GM21786 (cell line): ENCODE measurements around the gene LGR4.
"Not testable (repeated sequence)": the region's sequence is repeated elsewhere in the genome, so short reads cannot be mapped to it uniquely, and the experiment has no call there.

Experiments
- ATAC-seq: cut with Tn5 transposase; IDR thresholded peaks from one replicate; pipeline ENCODE4 v1.9.1; 2021; ENCODE audit not compliant: unreplicated experiment

Gene LGR4

DNA sequence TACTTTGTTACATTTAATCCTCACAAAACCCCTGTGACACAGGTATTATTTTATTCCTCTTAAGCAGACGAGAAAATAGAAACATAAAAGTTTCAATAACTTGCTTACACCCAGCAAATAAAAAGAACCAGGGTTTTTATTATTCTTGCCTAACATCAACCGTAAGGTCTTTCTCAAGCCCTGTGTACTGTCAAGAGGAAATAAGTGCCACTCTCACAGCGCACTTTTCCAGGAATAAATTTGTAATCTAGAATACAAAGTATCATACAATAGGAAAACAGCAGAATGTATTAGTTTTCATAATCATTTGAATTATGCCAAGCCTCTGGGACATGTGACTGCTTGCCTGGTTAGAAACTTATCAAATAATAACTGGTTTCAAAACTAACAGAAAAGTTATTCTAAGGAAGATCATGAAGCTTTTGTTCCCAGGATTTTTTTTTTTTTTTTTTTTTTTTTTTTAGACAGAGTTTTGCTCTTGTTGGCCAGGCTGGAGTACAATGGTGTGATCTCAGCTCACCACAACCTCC, 117.0 kb downstream of the LGR4 start:
- ATAC-seq: no peak

DNA sequence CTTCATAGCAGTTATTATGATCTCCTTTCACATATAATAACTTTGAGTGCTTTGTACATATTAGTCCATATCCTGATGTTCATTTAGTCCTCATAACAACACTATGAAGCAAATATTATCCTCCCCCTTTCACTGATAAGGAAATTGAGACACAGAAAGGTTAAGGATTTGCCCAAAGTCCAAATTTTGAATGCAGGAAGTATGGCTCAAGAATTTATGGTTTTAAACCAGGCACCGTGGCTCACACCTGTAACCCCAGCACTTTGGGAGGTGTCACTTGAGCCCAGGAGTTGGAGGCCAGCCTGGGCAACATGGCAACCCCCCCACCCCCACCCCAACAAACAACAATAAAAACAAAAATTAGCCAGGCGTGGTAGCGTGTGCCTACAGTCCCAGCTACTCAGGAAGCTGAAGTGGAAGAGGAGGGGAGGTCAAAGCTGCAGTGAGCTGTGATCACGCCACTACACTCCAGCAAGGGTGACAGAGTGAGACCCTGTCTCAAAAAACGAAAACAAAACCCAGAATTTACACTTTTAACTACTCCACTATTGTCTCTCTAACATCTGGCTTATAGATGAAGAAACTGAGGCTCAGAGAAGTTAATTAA, 118.1 kb downstream of the LGR4 start:
- ATAC-seq: no peak

GRCh38 chr11:27353593-27354358, 118.8 kb downstream of the LGR4 start:
- ATAC-seq: no peak

DNA sequence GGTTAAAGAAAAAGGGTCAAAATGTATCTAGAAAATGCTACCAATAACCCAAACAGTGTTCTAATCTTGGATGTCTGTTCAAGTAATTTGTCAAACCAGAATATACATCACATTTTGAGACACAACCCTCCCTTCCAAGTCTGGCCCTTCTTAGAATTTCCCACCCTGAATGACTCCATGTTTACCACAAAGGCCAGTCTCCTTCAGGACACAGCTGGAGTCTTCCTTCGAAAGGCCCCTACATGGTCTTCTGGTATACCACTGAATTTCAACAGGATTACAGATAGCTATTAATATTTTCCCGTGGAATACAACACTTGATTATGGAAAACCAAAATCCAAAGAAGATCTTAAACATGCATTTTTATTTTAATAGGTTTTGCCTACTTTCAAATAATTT, 119.8 kb downstream of the LGR4 start:
- no peak for ATAC-seq

DNA sequence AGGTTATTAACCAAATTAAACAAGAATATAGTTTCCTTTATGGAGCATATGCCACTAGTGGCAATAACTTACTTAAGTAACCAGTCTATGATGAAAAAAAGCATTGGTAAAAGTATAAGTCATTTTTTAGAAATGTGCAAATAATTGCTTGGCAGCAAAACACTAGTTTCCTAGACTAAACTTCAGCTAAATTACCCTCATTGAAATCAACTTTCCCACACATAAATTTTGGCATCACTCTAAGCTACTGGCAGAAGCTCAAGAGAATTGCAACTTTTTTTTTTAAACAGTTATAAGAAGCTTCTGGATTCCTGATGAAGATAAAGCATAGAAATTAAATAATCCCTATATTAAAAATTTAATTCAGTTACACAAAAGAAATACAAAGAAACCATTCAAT, 122.1 kb downstream of the LGR4 start:
- no peak for ATAC-seq

GRCh38 chr11:27349919-27350318, 122.7 kb downstream of the LGR4 start:
- ATAC-seq: no peak

GRCh38 chr11:27348340-27348873, 124.2 kb downstream of the LGR4 start:
- no peak for ATAC-seq

- ATAC-seq: no peak
Measured at GRCh38 chr11:27347359-27348339, 124.9 kb downstream of the LGR4 start.

- no peak for ATAC-seq
Measured at GRCh38 chr11:27339941-27340340, 132.6 kb downstream of the LGR4 start.

DNA sequence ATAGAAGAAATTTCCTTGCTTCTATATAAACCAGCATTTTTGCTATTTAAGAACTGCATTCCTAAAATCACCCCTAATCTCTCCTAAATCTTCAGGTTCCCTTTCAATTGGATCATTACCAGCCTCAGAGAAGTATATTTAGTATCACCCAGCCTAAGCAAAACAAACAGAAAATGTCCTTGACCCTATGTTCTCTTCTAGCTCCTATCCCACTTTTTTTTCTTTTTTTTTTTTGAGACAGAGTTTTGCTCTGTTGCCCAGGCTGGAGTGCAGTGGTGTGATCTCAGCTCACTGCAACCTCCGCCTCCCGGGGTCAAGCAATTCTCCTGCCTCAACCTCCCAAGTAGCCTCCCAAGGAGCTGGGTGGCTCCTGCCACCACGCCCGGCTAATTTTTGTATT, 137.8 kb downstream of the LGR4 start:
- not testable (repeated sequence) for ATAC-seq

GRCh38 chr11:27331981-27332380, 140.6 kb downstream of the LGR4 start:
- no peak for ATAC-seq

DNA sequence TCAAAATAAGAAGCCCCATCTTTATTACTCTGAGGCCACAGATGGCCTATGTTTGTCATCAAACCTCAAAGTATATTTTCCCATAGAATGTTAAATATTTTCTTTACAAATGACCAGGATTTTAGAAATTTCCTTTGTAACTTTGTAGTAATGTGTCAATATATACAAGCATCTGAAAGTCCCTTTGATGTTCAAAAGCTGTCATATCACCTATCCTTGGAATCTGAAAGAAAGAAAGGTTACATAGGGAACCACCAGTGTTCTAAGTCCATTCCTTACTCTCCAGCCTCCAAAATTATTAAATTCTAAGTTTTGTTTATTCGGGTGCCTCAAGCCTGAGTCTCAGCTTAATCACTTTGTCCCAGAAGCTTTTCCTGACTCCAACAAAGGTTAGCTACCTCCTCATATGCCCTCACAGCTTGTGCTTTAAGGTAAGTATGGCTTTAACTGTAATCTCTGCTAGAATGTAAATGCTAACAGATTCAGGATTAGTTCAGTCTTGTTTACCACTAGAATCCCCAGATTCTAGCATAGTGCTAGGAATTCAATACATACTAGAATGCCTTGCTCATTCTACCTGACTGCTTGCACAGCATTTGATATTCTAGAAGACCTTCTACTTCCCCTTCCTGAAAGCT, 141.8 kb downstream of the LGR4 start:
- no peak for ATAC-seq

- ATAC-seq: no peak
Measured at GRCh38 chr11:27329867-27330632, 142.5 kb downstream of the LGR4 start.

- ATAC-seq: no peak
Measured at GRCh38 chr11:27328614-27329013, 144.0 kb downstream of the LGR4 start.

DNA sequence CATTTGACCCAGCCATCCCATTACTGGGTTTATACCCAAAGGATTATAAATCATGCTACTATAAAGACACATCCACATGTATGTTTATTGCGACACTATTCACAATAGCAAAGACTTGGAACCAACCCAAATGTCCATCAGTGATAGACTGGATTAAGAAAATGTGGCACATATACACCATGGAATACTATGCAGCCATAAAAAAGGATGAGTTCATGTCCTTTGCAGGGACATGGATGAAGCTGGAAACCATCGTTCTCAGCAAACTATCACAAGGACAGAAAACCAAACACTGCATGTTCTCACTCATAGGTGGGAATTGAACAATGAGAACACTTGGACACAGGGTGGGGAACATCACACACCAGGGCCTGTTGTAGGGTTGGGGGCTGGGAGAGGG, 145.5 kb downstream of the LGR4 start:
- ATAC-seq: not testable (repeated sequence)

DNA sequence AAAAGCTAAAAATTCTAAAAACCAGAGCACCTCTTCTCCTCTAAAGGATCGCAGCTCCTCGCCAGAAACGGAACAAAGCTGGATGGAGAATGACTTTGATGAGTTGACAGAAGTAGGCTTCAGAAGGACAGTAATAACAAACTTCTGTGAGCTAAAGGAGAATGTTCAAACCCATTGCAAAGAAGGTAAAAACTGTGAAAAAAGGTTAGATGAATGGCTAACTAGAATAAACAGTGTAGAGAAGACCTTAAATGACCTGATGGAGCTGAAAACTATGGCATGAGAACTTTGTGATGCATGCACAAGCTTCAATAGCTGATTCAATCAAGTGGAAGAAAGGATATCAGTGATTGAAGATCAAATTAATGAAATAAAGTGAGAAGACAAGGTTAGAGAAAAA, 150.4 kb downstream of the LGR4 start:
- ATAC-seq: not testable (repeated sequence)

GRCh38 chr11:27321340-27321739, 151.2 kb downstream of the LGR4 start:
- not testable (repeated sequence) for ATAC-seq

DNA sequence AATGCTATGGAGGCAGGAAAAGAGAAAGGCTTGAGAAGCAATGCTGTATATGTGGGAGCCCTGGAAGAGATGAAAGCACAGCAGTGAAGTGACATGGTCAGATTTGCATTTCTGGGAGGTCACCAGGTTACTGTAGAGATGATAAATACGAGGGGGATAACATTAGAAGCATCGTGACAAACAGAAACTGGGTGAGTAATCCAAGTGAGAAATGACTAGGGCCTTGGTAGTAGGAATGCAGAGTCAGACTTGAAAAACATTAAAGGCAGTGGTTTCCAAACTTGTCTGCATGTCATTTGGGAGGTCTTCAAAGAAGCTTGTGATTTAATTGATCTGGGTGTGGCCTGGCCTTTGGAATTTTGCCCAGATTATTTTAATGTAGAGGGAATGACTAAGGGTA, 153.5 kb downstream of the LGR4 start:
- ATAC-seq: peak; percentile 99

DNA sequence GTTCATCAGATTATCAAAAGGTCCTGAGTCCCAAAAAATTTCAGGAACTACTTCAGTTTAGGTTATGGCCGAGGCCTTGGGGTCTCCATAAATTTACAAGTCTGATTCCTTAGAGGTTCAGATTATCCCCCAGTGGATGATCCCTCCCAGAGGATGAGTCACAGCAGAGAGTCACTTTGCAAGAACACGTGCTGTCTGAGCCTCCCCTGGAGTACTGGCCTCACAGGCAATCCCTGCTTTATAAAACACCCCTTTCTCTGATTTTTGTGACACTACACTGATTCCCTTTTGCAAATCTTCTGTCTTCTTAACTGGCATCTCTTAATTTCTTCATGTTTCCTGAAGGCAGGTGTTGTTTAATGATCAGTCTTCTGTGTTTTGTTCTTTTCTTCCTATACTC, 154.8 kb downstream of the LGR4 start:
- ATAC-seq: no peak
